NB4 (cell line): Measurements from ENCODE around the gene ZNF214.

Experiments used
- CTCF ChIP-seq: IDR thresholded peaks from one replicate; pipeline ENCODE4 v1.5.1; 2012; ENCODE audit warnings: low read depth, low read length
- MYC ChIP-seq: IDR thresholded peaks from 2 replicates; pipeline ENCODE4 v1.6.1; 2011; ENCODE audit warnings: low read depth, low read length

- TF ChIP-seq MYC (no peak), CTCF (no peak)
These were observed 24.4 kb downstream of the ZNF214 start for GRCh38 chr11:6995703-6996102.
